DLD1 (cell line): ENCODE data around the gene ZC3H7A.

Experiments used
- in situ Hi-C: cut with HindIII; loops from 2 replicates; pipeline ENCODE4 v1.10.0; 2017; ENCODE audit warnings: low sequenced_read_pairs

Gene ZC3H7A

GRCh38 chr16:11708421-11708820 lies 88.6 kb downstream of the ZC3H7A start:
- in situ Hi-C loops, result no loop called here

GRCh38 chr16:11707679-11708197 lies 89.3 kb downstream of the ZC3H7A start:
- in situ Hi-C loops, result no loop called here

GRCh38 chr16:11706180-11706742 lies 90.8 kb downstream of the ZC3H7A start:
- in situ Hi-C loops, result no loop called here

GRCh38 chr16:11705311-11706025 lies 91.6 kb downstream of the ZC3H7A start:
- in situ Hi-C loops, result no loop called here
